HepG2 (cell line): ENCODE measurements around the gene CKMT2. TPM values are rescaled to one million over a fixed set of nuclear protein-coding genes. Genes with fewer than 3 reads are reported as not detected.

Source experiments
- AGO2 ChIP-seq: fragments of 200-400 bp; formaldehyde crosslinking; optimal IDR thresholded peaks from 2 replicates; pipeline ENCODE3; 2017; ENCODE audit warnings: mild to moderate bottlenecking, low read depth, low read length, moderate library complexity
- ARNT ChIP-seq: fragments of 450-650 bp; IDR thresholded peaks from 2 replicates; pipeline ENCODE4 v1.6.1; 2017
- ATF1 ChIP-seq: IDR thresholded peaks from 2 replicates; pipeline ENCODE4 v1.6.1; 2016; ENCODE audit warnings: mild to moderate bottlenecking, control low read depth
- CREB1 ChIP-seq, 2 experiments: fragments of 450-650 bp in 1 of 2; IDR thresholded peaks; 2 replicates each; pipeline ENCODE4 v1.6.1; 2016 to 2017; ENCODE audit warnings: control low read depth in 1 of 2, mild to moderate bottlenecking in 1 of 2, missing compliant biosample characterization in 1 of 2, missing genetic modification characterization in 1 of 2
- DNMT3B ChIP-seq: conservative IDR thresholded peaks from 2 replicates; pipeline ENCODE4 v1.6.1; 2016; ENCODE audit warnings: missing biosample characterization, control low read depth
- EED ChIP-seq: sonication (generic); formaldehyde crosslinking; IDR thresholded peaks from 2 replicates; pipeline ENCODE4 v1.5.0; 2020; ENCODE audit warnings: mild to moderate bottlenecking, missing genetic modification reagents
- HIVEP1 ChIP-seq: sonication (generic); formaldehyde crosslinking; IDR thresholded peaks from 2 replicates; pipeline ENCODE4 v1.4.0; 2020; ENCODE audit warnings: mild to moderate bottlenecking, missing genetic modification reagents
- KAT8 ChIP-seq: IDR thresholded peaks from 2 replicates; pipeline ENCODE4 v1.6.1; 2016; ENCODE audit warnings: missing genetic modification reagents, missing compliant biosample characterization
- KDM4B ChIP-seq: sonication (generic); formaldehyde crosslinking; IDR thresholded peaks from 2 replicates; pipeline ENCODE4 v1.4.0; 2020; ENCODE audit warnings: missing genetic modification reagents
- NCOA1 ChIP-seq: sonication (generic); formaldehyde crosslinking; IDR thresholded peaks from 2 replicates; pipeline ENCODE4 v1.9.0; 2021; ENCODE audit warnings: missing genetic modification reagents
- PHF20 ChIP-seq: sonication (generic); formaldehyde crosslinking; IDR thresholded peaks from 2 replicates; pipeline ENCODE4 v1.5.0; 2020; ENCODE audit warnings: mild to moderate bottlenecking, missing genetic modification reagents
- REL ChIP-seq: sonication (generic); formaldehyde crosslinking; conservative IDR thresholded peaks from 2 replicates; pipeline ENCODE4 v1.8.0; 2022; ENCODE audit warnings: mild to moderate bottlenecking, missing genetic modification reagents, moderate library complexity
- TARDBP ChIP-seq: sonication (generic); formaldehyde crosslinking; IDR thresholded peaks from 2 replicates; pipeline ENCODE4 v1.8.0; 2022; ENCODE audit warnings: mild to moderate bottlenecking, missing genetic modification reagents
- ZBTB7A ChIP-seq: sonication (generic); formaldehyde crosslinking; IDR thresholded peaks from 2 replicates; pipeline ENCODE4 v1.8.0; 2022; ENCODE audit warnings: mild to moderate bottlenecking, missing genetic modification reagents
- ZFAT ChIP-seq: sonication (generic); formaldehyde crosslinking; conservative IDR thresholded peaks from 2 replicates; pipeline ENCODE4 v1.8.1; 2023; ENCODE audit warnings: missing genetic modification reagents, inconsistent platforms
- ZIK1 ChIP-seq: sonication (generic); formaldehyde crosslinking; IDR thresholded peaks from 2 replicates; pipeline ENCODE4 v1.5.0; 2020; ENCODE audit warnings: mild to moderate bottlenecking, low read depth, missing genetic modification reagents, borderline replicate concordance
- ZNF335 ChIP-seq: sonication (generic); formaldehyde crosslinking; IDR thresholded peaks from 2 replicates; pipeline ENCODE4 v1.4.0; 2020; ENCODE audit warnings: missing genetic modification reagents
- ZNF614 ChIP-seq: IDR thresholded peaks from 2 replicates; pipeline ENCODE4 v1.6.1; 2018; ENCODE audit warnings: missing biosample characterization, missing genetic modification reagents, inconsistent platforms, borderline replicate concordance
- ZNF660 ChIP-seq: sonication (generic); formaldehyde crosslinking; IDR thresholded peaks from 2 replicates; pipeline ENCODE4 v1.5.1; 2020; ENCODE audit warnings: mild to moderate bottlenecking, low read depth, missing genetic modification reagents, borderline replicate concordance
- ZNF670 ChIP-seq: sonication (generic); formaldehyde crosslinking; IDR thresholded peaks from 2 replicates; pipeline ENCODE4 v1.8.0; 2022; ENCODE audit warnings: mild to moderate bottlenecking, missing genetic modification reagents, borderline replicate concordance
- ZNF781 ChIP-seq: sonication (generic); formaldehyde crosslinking; IDR thresholded peaks from 2 replicates; pipeline ENCODE4 v1.5.1; 2020; ENCODE audit warnings: borderline replicate concordance, mild to moderate bottlenecking, missing genetic modification reagents; ENCODE audit errors: not compliant biosample characterization
- ZNF790 ChIP-seq: sonication (generic); formaldehyde crosslinking; IDR thresholded peaks from 2 replicates; pipeline ENCODE4 v1.8.0; 2022; ENCODE audit warnings: missing genetic modification reagents, mild to moderate bottlenecking, borderline replicate concordance
- ZNF841 ChIP-seq: sonication (generic); formaldehyde crosslinking; IDR thresholded peaks from 2 replicates; pipeline ENCODE4 v1.8.1; 2023; ENCODE audit warnings: missing genetic modification reagents, borderline replicate concordance
- polyA plus RNA-seq, 8 experiments: library from polyadenylated mRNA; depleted of rRNA in 3 of 8; stranded (reverse) in 7 of 8; unstranded in 1 of 8; fragments of >200 nt; fragmentation: Illumina TruSeq in 4 of 8; extraction: Trizol in 4 of 8; gene quantifications; 2 replicates each; pipeline versions ENCODE4 v1.2.1 to v1.2.3, GENCODE V29; 2011 to 2016; ENCODE audit warnings: low read depth in 4 of 8, missing spikeins in 1 of 8, mixed read lengths in 1 of 8; ENCODE audit not compliant: insufficient read depth in 1 of 8
- total RNA-seq, 5 experiments: library from RNA; depleted of rRNA; stranded (reverse); fragments of >200 nt; fragmentation: Illumina TruSeq; extraction: Trizol; gene quantifications; 2 replicates each; pipeline ENCODE4 v1.2.3, GENCODE V29; 2016; ENCODE audit warnings: low read depth in 1 of 5
- TF ChIP-seq, protein P1 (sequence below): IDR thresholded peaks from 2 replicates; pipeline ENCODE4 v1.6.1; 2016; ENCODE audit warnings: low read depth, missing genetic modification reagents, missing compliant biosample characterization
- TF ChIP-seq, protein P2 (sequence below): IDR thresholded peaks from 2 replicates; pipeline ENCODE4 v1.6.1; 2016; ENCODE audit warnings: missing compliant biosample characterization, missing genetic modification reagents, borderline replicate concordance

The CKMT2 gene
- total and polyA plus RNA-seq, 2 of the 13 experiments (the other 11 are each of a cell fraction or from before 2014, with no cell fraction given): 1.2 to 8.8 TPM

DNA sequence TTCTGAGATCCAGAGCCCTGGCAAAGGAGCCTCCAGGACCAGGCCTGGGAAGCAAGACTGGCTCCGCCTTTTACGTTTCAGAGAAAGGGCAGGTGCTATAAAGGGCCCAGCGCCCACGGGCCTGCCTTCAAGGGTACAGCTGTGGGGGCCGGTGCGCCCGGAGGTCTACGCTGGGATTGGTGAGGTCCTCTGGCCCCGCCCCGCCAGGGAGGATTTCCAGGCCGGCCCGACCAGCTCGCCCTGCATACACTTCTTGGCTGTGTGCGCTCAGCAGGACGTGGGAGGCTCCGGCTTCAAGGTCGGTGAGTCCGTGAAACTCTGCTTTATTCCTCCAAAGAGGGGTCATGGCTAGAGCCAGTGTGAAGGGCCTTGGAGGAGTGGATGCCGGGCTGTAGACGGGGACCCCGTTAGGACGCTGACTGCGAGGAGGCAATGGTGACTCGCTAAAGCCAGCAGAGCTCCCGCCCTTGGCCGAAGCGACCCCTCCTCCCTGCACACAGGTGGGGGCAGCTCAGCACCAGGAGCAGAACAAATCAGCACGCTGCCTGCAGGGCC is at the start of gene CKMT2 (continued):
- TF ChIP-seq, protein P1, sequence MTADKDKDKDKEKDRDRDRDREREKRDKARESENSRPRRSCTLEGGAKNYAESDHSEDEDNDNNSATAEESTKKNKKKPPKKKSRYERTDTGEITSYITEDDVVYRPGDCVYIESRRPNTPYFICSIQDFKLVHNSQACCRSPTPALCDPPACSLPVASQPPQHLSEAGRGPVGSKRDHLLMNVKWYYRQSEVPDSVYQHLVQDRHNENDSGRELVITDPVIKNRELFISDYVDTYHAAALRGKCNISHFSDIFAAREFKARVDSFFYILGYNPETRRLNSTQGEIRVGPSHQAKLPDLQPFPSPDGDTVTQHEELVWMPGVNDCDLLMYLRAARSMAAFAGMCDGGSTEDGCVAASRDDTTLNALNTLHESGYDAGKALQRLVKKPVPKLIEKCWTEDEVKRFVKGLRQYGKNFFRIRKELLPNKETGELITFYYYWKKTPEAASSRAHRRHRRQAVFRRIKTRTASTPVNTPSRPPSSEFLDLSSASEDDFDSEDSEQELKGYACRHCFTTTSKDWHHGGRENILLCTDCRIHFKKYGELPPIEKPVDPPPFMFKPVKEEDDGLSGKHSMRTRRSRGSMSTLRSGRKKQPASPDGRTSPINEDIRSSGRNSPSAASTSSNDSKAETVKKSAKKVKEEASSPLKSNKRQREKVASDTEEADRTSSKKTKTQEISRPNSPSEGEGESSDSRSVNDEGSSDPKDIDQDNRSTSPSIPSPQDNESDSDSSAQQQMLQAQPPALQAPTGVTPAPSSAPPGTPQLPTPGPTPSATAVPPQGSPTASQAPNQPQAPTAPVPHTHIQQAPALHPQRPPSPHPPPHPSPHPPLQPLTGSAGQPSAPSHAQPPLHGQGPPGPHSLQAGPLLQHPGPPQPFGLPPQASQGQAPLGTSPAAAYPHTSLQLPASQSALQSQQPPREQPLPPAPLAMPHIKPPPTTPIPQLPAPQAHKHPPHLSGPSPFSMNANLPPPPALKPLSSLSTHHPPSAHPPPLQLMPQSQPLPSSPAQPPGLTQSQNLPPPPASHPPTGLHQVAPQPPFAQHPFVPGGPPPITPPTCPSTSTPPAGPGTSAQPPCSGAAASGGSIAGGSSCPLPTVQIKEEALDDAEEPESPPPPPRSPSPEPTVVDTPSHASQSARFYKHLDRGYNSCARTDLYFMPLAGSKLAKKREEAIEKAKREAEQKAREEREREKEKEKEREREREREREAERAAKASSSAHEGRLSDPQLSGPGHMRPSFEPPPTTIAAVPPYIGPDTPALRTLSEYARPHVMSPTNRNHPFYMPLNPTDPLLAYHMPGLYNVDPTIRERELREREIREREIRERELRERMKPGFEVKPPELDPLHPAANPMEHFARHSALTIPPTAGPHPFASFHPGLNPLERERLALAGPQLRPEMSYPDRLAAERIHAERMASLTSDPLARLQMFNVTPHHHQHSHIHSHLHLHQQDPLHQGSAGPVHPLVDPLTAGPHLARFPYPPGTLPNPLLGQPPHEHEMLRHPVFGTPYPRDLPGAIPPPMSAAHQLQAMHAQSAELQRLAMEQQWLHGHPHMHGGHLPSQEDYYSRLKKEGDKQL (CRISPR knock-in tag): no peak
- no peak for TF ChIP-seq CREB1 (IDR thresholded peaks at IDR 0.05)
- TF ChIP-seq CREB1 (CRISPR knock-in tag; IDR thresholded peaks at IDR 0.05): no peak
- peak; percentile 48; the same call in 1 of the 2 replicates for TF ChIP-seq HIVEP1
- no peak for TF ChIP-seq ZIK1 (CRISPR knock-in tag)
- TF ChIP-seq ARNT: no peak
- TF ChIP-seq TARDBP (CRISPR knock-in tag): peak; percentile 35; the same call in 1 of the 2 replicates
- TF ChIP-seq ATF1 (CRISPR knock-in tag): no peak
- no peak for TF ChIP-seq DNMT3B
- TF ChIP-seq KDM4B (CRISPR knock-in tag): no peak
- TF ChIP-seq EED (CRISPR knock-in tag): no peak
- no peak for TF ChIP-seq ZNF841 (CRISPR knock-in tag)
- no peak; the same call in 1 of the 2 replicates for TF ChIP-seq ZNF790
- peak; percentile 73 for TF ChIP-seq ZBTB7A (CRISPR knock-in tag)
- TF ChIP-seq ZNF660 (CRISPR knock-in tag): no peak
- peak; percentile 86 for TF ChIP-seq AGO2
- no peak for TF ChIP-seq ZNF670 (CRISPR knock-in tag)
- no peak for TF ChIP-seq ZNF614 (CRISPR knock-in tag)
- TF ChIP-seq PHF20: no peak
- TF ChIP-seq ZNF335 (CRISPR knock-in tag): no peak
- no peak for TF ChIP-seq REL (CRISPR knock-in tag)
- no peak for TF ChIP-seq ZNF781
- TF ChIP-seq NCOA1 (CRISPR knock-in tag): no peak
- no peak for TF ChIP-seq KAT8
- TF ChIP-seq, protein P2, sequence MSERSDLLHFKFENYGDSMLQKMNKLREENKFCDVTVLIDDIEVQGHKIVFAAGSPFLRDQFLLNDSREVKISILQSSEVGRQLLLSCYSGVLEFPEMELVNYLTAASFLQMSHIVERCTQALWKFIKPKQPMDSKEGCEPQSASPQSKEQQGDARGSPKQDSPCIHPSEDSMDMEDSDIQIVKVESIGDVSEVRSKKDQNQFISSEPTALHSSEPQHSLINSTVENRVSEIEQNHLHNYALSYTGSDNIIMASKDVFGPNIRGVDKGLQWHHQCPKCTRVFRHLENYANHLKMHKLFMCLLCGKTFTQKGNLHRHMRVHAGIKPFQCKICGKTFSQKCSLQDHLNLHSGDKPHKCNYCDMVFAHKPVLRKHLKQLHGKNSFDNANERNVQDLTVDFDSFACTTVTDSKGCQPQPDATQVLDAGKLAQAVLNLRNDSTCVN (CRISPR knock-in tag): no peak
- no peak for TF ChIP-seq ZFAT
